GM21526 (cell line): ENCODE measurements around the gene ASB7.

Experiments
- ATAC-seq: cut with Tn5 transposase; IDR thresholded peaks from one replicate; pipeline ENCODE4 v1.9.1; 2021; ENCODE audit warnings: moderate library complexity; ENCODE audit not compliant: unreplicated experiment, low FRiP score

Gene ASB7

DNA sequence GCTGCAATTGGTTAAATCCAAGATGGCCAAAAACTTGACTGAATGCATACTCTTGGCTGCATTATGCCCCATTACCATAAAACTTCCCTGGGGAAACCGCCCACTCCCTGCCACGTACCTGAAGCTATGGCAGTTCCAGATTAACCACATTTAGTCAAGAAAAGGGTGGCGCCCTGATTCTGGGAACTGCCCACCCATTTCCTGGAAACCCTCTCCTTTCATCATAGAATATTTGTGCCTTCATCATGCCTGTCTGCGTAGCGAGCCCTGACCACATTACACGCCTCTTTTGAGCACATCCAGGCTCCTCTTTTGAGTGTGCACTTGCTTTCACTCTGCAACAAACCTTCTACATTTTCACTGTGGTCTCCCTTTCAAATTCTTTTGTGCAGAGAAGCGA is 5.6 kb upstream of the ASB7 start:
- ATAC-seq = peak; percentile 70

DNA sequence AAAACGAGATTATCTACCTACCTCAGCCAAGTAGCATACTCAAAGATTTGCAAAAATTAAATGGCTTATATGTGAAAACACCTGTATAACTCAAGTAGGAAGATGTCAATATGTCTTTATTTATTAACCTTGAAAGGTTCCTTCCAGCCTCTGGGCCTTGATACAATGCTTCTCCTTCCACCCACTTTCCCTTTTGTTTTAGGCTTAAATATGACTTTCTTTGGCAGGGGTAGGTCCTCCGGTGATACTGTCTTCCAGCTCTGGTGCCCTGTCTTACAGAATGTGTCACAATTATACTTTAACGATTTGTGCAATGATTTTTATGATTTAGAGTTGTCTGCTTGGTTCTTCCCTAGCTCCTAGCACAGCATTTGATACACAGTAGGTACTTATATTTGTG is 4.5 kb upstream of the ASB7 start:
- no peak for ATAC-seq

DNA sequence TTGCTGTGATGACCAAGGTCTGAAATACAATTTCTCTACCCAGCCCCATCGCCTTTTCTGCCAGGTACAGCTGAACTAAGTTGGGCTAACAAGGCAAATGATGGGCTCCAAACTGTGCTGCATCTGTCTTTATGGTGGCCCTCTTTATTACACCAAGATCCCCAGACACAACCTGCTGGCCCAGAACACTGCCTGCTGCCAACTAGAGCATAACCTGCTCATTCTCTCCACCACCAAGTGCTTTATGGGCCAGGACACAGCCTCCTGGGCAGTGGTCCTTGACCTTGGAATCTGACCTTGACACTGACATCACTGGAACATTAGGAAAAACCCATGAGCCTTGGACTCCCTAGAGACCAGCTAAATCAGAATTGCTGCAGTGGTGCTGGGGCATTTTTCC is 3.7 kb upstream of the ASB7 start:
- ATAC-seq = no peak

- no peak for ATAC-seq
These were observed 1.2 kb upstream of the ASB7 start for GRCh38 chr15:100601163-100601562.

DNA sequence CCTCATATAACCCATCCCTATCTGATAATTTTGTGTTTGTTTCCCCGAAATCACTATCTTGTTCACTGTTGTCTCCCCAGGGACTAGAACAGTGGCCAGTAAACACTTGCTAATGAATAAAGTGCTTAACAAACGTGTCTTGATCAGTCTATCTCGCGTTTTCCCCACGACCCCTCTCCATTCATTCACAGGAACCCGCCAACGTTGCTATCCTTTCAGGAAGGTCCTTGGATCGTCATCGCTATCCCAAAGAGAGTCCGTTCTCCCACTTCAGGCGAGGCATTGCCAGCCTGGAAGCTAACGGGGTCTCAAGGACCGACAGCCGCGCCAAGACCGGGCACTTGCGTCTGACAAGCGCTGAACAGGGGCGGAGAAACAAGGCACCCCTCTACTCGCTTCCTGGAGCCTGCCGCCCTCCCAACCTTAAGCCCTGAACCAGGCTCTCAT is 749 bp upstream of the ASB7 start:
- peak; percentile 24 for ATAC-seq

- ATAC-seq = peak; percentile 49
These were observed 519 bp downstream of the ASB7 start for GRCh38 chr15:100602823-100603393.

- no peak for ATAC-seq
These were observed 10.2 kb downstream of the ASB7 start for GRCh38 chr15:100612539-100612938.

DNA sequence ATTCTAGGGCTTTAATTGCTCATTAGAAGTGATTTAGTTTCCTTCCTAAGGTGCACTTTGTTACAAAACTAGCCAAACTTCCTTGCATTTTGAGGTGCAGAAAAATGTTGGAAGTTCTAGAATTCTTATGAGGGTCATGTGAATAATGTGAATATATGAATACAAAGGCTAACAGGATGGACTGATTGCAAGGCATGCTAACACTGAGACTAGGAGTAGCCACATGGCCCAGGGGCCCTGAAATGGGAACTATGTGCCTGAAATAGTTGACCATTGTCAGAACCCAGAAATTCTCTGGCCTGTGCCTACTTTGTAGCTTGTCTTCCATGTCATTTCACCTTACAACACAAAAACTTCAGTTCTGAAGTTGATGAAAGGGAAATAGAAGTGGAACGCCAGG is 10.8 kb downstream of the ASB7 start:
- ATAC-seq = no peak

- no peak for ATAC-seq
These were observed 11.9 kb downstream of the ASB7 start for GRCh38 chr15:100614336-100614735.

DNA sequence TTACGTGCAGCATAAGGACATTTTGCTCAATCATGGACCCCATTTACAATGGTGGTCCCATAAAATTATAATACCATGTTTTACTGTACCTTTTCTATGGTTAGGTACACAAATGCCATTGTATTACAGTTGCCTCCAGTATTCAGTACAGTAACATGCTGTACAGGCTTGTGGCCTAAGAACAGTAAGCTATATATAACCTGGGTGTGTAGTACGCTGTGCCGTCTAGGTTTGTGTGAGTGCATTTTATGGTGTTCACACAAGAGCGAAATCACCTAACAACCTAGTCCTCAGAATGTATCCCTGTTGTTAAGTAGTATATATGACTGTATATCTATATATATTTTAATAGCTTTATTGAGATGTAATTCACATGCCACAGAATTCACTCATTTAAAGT is 12.5 kb downstream of the ASB7 start:
- ATAC-seq = no peak

DNA sequence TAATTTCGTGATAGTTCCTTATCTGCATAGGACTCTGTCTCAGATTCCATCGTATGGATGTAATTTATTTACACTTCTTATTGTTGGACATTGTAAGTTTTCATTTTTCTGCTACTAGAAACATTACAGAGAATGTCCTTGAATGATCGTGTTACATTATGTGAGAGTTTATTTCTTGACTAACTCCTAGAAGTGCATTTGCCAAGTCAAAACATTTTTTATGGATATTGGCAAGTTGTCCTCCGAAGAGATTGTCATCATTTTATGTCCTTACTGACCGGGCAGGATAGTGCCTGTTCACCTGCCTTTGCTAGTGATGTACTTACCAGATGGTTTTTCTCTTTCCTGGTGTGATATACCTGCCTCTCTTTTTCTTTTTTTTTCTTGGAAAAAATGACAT is 13.4 kb downstream of the ASB7 start:
- ATAC-seq = no peak

GRCh38 chr15:100616700-100617099 is 14.3 kb downstream of the ASB7 start:
- ATAC-seq = no peak

DNA sequence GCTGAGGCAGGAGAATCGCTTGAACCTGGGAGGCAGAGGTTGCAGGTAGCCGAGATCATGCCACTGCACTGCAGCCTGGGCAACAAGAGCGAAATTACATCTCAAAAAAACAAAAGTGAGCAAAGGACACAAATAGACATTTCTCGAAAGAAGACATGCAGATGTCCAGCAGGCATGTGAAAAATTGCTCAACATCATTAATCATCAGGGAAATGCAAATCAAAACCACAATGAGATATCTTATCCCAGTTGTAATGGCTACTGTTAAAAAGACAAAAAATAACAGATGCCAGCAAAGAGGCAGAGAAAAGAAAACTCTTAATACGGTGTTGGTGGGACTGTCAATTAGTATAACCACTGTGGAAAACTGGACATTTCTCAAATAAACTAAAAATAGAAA is 20.9 kb downstream of the ASB7 start:
- no peak for ATAC-seq

DNA sequence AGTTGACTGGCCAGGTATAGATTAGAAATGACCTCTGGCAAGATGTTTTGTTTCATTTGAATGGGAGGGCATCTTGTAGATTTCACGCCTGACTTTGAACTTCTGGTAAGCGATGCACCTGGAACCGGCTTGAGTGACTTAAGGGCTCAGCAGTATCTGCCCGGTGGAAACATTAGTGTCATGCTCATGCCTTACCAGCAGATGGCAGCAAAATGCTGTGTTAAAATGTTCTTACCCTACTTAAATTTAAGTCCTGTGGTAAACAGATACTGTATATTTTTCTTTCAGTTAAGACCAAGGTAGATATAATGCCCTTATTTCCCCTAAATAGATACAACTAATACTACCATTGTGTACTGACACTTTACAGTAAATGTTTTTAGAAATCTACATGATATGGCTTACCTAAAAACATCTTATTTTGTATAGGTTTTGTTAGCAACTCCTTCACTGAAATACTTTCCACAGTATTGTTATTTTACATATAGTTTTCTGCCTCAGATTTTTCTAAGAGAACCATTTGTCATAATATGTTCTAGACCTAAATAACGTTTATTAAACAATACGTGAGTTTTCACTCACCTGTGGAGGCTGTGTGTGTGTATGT is 25.5 kb downstream of the ASB7 start:
- ATAC-seq = peak; percentile 83

DNA sequence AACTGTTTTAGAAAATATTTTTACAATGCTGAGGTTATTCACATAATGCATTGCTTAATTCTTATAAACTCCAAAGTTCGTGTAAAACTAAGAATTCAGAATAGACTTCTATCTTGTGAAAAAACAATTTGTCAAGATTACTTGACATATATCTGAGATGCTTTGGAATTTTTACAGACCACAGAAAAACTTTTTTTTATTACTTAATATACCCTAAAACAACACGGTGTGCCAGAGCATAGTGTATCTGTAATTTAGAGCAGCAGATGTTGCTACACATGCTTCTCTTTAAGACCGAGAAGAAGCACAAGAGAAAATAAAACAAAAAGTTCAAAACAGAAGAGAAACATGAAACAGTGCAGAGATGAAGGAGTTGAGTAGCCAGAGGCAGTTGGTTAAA is 26.4 kb downstream of the ASB7 start:
- no peak for ATAC-seq

DNA sequence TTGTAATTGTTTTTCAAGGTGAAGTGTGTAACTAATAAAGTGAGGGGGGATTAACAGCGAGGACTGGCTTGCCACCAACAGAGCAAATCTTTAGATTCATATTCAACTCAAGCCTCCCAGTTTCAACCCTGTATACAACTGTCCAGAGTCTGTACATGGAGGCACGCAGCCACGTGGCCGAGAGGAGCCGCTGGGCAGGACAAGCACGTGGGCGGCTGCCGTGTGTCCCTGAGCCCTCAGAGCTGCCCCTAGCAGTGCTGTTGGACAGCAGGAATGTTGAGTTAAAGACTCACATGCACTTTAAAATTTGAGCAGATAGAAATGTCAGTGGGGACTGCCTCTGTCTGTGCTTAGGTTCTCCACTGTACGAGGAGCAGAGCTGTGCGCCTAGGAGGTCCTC is 29.4 kb downstream of the ASB7 start:
- no peak for ATAC-seq

DNA sequence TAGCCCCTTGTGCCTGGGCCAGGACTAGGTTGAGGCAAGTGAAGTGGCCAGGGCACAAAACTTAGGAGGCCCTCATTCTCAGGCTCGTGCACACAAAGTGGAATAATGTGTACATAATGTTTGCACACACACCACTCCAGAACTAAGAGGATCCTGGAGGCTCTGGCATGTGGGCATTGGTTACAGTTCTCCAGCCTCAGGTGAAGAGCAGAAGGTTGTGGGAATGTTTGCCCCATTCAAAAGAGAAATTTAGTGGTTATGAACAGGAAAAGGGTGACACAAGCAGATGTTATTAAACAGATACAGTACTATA is 31.3 kb downstream of the ASB7 start:
- ATAC-seq = no peak

- ATAC-seq = no peak
These were observed 33.1 kb downstream of the ASB7 start for GRCh38 chr15:100635406-100636071.

DNA sequence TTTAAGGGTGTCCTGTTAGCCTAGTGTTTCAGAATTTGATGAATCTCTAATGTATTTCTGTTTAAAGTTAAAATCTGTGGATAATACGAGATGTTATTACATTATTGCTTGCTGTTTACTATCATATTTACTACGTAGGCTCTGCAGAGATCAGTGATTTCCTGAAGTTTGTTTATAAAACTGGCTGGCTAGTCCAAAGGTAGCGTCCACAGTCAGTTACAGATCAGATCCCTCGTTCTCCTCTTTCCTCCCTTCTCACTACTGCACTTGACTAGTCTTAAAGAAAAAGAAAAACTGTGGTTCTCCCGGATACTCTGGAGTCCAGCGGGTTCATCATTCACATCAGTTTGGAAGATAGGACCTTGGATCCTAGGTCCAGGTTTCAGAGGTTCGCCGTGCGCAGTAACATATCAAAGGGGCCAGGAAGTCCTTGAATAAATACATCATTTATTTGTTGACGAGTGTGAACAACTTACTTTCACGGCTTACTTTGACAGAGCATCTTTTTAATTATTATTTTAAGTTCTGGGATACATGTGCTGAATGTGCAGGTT is 35.9 kb downstream of the ASB7 start:
- ATAC-seq = no peak

DNA sequence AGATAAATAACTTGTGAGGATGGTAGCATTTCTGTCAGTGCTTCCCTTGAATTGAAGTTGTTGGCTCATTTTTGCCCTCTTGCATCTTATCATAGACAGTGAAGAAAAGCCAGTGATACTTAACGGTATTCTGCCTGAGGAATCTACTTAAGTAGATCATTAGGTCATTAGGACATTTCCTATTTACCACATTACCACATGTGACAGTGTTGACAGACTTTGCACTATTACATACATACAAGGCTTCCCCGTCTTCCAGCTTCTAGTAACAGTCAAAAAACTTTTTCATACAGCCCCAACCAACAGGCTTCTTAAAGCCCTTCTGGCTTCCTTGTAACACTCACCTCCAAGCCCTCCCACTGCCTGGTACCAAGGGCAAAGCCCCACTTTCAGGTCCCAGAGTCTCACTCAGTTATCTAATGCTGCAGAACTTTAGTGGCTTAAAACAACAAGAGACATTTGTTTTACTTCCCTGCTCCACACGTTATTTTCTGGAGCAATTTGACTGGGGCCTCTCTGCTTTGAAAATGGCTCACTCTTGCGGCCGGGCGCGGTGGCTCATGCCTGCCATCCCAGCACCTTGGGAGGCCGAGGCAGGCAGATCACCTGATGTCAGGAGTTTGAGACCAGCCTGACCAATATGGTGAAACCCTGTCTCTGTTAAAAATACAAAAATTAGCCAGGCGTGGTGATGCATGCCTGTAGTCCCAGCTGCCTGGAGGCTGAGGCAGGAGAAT is 40.0 kb downstream of the ASB7 start:
- ATAC-seq = no peak

GRCh38 chr15:100642950-100643338 is 40.6 kb downstream of the ASB7 start:
- ATAC-seq = no peak
